Measurements from ENCODE around the gene SEMA3F.

The SEMA3F gene

DNA sequence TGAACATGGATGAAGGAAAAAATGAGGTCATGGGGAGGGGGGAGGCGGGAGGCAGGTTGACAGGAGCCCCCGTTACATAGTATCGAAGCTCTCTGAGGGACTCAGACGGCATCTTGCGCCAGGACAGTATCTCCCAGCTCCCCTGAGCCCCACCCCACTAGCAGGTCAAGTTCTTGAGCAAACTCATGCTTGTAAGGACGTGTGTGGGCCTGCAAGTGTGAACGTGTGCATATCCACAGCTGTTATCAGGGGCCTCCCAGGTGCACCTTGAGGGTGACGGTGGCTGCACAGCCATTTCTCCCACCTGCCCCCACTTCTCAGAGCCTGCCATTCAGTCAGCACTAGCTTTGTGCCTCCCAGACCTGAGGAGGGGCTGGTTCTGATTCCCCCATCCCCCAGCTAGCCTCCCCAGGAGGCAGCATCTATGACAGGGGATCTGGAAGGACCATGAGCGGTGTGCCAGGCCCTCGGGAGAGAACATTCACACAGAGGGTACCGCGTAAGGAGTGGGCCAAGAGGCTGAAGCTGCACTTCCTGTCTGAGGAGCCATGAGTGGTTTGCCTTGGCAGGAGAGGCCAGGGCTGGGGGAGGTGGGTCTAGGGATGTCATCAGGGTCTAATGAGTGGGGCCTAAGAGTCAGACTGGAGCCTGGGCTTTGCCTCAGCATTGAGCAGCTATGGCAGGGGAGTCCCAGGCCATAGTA is 2.9 kb downstream of the SEMA3F start:
- DNase-seq, result no peak

DNA sequence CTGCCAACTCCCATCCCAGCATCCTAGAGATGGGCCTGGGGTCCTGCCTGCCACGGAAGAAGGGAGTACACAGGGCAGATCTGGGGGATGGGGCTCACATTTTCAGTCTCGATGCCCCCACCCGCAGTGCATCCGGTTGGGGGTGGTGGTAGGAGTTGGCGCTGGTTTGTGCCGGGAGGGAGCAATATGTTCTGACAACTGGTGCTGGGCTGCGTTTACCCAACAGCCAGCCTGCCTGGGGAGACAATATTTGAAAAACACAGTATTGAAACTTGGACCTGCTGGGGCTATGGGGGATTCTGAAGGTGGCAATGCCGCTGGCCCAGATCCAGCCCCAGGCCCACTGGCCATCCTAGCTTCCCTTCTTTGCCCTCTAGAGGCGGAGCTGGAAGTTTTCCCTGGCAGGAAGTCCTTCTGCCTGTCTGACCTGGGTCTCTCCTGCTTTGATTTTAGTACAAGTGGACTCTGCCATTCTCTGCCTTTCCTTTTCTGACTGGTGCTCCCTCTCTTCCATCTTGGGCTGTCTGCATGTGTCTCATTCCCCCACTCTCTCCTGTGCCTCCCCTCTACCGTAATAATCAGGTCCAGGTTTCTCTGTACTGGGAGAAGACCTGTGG is 3.5 kb downstream of the SEMA3F start:
- DNase-seq, result no peak

DNA sequence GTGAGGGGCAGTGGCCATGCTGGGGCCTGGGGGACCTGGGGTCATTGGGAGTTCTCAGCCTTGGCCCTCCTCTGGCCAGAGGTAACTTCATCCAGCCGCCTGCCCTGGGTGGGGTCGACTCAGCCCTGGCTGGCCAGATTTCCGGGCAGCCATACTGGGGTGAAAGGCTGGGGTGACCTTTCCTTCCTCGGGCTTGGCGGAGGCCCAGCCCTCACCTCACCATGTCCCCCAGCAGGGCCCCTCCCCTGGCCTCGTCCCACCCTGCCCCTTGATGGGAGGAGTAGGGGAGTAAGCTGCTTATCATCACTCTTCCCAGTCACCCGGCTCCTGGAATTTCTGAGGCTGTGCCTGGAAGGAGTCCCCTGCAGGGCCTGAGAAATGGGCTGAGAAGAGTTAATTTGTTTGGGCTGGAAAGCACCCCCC is 5.4 kb downstream of the SEMA3F start:
- DNase-seq, result no peak

DNA sequence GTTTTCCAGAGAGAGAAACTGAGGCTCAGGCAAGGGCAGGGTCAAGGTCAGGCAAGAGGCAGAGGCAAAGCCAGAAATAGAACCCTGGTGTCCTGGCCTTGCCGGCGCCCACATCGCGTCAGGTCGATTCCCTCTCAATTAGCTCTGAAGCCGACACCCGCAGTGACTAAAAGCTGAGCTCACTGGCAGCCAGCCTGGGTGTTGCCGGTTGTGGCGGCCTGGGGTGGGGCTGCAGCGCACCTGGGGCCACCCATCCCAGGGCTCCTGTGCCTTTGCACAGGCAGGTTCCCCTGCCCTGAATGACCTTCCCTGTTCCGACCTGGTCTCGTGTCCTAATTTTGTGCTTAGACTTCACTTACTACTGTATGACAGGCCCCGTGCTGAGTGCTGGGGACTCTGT is 6.2 kb downstream of the SEMA3F start:
- DNase-seq, result no peak

DNA sequence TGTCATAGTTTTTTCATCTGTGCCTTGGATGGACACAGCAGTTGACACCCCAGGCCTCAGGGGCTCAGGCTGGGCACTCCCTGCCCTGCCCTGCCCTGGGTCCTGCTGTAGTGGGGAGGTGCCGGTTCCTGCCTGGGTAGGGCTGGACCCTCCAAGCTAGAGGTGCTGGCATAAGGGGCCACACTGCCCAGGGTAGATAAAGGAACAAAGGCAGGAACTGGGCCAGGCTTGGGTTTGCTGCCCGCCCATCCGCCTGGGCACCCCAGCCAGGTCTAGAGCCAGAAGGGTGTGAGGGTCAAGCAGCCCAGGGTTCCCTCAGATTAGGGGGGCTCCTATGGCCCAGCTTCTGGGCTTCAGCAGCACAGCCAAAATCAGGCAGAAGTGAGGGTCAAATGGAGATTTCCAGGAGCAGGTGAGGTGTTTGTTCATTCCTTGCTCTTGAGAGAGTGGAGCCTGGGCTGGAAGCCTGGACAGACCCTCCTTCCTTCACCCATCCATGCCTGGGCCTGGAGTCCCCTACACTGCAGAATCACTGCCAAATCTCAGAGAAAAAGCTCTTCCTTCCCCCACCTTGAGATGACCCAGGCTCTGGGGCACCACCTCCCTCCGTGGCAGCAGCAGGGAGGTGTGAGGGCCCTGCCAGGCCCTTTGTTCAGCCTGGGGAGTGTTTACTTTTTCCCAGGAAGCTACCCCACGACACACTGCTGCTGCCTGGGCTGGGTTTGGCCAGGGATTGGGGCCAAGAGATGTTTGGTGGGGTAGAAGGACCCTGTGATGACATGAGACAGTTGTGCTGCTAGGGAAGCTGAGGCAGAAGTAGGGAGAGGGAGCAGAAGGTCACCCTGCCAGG is 7.1 kb downstream of the SEMA3F start:
- no peak for DNase-seq

DNA sequence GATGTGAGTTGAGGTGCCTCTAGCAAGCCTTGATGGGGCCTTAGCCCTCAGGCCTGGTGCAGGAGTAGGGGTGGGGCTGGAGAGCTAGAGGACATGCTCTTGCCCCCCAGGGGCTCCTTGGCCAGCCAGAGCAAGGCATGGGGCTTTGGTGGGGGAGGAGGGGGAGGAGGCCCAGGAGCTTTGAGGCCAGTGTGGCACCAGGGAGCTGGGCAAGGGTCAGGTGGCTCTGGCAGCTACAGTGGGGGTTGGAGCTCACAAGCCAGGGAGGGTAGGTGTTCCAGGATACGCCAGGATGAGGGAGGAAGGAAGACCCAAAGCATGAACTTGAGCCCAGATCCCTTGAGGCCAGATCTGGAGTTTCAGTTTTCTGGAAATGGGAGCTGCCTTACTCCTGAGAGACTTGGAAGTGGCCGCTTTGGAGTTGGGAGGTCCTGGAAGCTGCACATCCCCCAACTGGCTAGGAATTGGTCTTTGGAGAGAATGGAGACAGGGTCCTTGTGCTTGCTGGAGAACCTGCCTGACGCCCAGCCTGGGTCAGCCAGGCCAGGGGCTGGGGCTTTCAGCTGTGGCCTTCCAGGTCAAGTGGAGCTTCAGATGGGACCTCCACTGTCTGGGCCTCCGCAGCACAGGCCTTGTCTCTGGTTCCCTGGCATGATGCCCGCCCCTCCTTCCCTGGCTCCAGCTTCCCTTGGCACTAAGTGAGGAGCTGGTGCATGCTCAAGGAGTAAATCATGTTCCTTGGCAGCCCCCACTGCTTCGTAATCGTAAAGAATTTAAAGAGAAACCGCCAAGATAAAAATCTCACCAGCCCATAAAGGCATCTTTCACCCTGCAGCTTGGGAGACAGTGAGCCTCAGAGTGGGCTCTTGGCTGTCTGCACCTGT is 8.7 kb downstream of the SEMA3F start:
- DNase-seq, result no peak

DNA sequence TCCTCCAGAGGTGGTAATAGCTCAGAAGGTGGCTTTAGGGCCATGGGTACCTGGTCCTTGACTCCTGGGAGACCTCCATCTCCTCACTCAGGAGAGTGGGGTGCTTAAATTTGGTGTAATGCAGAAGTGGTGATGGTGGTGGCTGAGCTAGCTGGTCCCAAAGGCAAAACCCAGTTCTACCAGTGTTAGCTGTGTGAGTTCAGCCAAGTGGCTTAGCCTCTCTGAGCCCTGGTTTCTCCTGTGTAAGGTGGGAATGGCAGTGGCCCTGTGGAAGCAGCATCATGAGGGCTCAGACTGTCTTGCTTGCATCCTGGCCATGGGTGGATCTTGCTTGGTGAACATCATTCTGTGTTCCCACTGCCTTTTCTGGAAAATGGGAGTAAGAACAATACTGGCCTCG is 9.4 kb downstream of the SEMA3F start:
- DNase-seq, result no peak

DNA sequence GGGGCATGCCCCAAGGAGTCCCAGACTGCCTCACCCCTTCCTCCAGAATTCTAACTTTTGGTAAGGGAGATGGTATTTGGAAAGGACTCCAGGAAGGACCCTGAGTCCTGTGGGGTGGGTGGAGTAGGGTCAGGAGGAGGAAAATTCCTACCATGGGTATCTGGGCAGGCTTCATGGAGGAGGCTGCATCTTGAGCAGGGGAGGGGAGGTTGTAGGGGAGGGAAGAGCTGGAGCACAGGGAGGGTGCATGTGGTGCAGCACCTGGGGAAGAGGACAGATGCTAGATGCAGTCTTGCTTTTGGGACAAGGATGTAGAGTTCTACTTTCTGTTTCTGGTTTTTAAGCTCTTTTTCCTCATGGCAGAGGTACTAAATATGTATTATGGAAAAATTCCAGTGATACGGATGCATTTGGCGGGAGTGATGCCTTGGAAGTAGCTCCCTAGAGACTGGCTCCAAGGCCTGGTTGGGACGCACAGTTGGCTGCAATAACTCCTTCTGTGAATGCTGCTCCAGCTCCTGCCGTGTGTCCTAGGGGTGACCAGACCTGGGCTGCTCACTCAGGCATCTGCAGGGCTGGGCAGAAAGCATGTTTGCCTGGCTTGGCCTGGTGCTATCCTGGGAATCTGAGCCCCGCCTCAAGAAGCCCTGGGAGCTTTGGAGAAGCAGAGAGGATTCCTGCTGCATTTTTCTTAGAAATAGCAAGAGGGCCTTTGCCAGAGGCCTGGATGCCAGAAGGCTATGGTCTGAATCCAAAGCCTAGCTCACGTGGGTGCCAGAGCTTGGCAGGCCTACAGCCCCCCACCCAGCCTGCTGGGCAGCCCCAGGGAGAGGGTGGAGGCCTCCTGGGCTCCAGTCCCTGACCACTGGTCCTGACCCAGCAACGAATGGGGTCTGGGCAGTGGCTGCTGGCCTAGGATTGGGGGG is 10.1 kb downstream of the SEMA3F start:
- no peak for DNase-seq

DNA sequence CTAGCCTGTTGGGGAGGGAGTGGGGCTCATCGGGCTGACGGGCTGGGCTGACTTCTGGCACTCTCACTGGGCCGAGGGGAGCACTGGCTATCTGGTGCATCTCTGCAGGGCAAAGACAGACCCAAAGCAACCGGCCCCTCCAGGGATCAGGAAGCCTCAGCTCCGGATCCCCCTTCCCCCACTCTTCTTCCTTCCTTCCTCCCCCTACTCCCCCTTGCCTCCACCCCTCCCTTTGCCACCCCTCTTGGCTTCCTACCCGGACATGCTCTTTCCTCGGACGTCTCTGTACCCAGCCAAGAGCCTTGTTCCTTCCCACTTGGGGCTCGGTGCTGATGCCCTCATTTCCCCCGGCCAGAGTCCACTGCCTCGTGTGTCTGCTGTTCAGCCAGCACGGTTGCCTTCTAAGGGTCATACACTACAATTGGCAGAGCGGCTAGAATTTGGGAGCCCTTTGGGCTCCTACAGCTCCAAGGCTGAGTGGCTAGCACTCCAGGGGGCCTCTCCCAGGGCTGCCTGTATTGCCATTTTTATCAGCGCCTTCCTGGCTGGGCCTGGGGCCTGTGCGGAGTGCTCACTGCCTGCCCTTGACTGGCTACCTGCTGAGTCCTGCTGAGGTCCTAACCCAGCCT is 10.9 kb downstream of the SEMA3F start:
- DNase-seq, result no peak

DNA sequence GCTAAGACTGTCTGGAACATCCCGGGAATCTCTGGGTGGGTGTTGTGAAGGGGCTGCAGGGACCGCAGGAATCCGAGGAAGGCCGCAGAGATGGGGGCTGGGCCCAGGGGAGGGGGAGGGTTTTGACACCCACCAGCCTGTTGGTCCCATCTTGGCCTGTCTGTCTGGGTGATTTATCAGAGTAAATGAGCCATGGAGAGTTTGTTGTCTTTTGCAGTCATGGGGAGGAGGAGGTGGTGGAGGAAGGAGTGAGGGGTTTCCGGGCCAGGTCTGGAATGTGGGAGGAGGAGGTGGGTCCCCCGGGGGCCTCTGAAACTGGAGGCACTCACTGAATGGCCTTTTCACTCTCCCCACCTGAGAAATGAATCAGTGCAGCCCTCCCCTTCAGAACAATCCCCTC is 11.5 kb downstream of the SEMA3F start:
- no peak for DNase-seq

DNA sequence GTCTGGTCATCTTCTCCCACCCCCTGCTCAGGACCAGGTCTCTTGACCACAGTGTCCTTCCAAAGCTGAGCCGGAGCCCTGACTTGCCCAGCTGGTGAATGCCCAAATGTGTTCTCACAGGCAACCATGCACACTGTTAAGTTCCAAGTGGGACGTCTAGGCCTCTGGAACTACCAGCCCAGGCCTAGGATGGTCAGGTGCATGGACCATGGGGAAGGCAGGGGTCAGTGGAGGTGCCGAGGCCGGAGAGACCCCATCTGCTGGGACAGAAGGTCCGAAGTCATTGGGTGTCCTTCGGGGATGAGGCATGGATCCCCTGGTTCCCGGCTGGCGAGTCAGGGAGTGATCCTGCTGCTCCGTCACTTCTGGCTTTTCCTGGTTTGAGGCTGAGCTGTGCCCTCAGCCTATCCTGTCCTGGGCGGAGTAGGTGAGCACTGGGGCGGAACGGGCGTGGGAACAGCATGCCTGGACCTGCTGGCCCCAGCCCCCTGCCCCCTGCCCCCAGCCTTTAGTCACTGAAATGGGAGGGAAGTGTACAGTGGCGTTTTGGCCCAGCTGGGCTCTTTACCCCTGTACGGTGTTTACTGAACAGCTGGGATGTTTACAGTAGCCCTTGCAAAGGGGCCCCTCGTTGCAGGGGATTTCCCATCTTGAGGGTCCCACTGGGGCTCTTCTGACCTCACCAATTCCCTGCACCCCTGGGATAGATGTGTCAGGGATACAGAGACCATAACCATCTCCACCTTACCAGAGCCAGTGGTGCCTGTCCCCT is 12.1 kb downstream of the SEMA3F start:
- no peak for DNase-seq

DNA sequence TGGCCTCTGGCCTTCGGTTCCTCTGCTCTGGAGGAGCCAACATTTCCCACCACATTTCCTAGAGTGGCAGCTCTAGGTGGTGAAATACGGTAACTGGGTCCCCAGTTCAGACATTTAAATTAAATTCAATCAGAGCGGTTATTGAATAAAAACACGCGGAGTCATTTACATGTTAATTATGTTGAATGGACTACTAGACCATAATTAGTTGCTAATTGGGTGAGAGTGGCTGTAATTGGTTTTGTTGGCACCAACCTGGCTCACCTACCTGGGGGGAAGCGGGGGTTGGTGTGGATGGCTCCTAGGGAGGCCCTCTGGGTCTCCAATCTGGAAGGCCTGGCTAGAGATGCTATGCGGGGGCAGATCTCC is 12.7 kb downstream of the SEMA3F start:
- DNase-seq, result no peak

DNA sequence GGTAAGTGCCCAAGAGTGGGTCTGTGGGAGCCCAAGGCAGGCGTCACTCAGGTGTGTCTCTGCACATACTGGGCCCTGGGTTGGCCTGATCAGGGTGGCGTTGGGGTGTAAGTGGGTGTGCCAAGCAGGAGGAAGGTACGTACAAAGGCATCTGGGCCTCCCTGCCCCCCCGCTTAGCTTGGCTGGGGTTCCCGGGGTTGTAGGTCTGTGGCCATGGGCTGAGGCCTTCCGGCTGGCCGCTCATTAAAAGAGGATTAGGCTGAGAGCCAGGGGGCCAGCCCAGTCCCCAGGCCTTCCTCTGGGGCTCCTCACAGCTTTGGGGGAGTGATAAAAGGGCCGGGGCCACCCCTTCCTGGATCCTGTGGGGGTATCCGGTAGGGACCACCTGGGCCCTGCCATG is 13.3 kb downstream of the SEMA3F start:
- no peak for DNase-seq

DNA sequence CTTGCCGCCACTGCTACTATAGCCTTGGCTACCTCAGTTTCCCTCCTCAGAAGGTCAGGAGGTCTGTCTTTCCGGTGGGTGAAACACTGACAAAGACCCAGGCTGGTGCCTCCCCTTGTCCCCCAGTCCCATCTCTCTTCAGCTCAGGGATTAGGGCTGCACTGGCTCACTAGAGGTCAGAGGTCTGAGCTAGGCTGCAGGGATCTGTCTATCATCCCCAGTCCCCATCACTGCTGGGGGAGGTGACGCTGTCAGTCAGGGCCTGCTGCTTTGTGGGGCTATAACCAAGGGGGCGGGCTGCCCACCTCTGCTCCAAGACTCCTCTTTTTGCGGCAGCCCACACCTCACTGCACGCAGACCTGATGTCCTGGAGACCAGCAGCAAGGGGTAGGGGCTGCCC is 13.7 kb downstream of the SEMA3F start:
- DNase-seq, result no peak

DNA sequence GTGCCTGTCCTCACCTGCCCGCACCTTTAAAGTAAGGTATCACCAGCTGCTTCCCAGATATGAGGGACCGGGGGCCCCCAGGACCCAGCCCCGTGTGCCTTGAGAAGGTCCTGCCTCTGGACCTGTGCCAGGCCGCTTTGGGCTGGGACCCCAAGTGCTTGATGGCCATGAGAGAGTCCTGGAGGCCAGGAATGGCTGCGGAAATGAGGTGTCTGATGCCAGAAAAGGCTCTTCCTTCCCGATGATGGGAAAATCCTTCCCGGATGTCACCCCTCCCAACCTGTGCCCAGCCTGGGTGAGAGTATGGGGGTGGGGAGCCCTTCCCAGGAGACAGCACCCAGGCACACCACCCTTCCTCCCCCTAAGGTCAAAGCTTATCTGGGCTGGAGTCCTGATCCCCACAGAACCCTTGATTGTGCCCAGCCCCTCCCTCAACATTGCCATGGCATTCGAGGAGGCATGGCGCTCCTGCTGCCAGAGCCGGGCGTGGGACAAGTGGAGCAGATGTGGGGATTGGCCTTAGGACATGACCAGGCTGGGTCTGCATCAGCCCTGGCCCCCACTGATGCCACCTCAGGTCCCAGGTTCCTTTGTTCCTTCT is 14.2 kb downstream of the SEMA3F start:
- no peak for DNase-seq

DNA sequence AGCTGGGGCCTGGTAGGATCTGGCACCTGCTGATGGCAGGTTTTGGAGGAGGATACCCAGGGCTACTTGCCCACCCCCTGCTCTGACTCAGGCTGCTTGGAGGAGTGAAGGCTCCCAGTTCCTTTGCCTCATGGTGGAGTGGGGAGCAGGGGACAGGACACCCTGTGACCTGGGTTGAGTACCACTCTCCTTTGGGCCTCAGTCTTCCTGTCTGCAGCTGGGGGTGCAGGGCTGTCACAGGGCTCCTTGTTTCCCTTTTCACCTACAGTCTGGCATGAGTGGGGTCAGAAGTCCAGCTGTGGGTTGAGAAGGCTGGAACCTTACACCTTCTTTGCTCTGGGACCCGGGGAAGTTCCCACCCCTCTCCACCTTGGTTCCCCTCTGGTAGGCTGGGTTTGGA is 14.7 kb downstream of the SEMA3F start:
- DNase-seq, result no peak

DNA sequence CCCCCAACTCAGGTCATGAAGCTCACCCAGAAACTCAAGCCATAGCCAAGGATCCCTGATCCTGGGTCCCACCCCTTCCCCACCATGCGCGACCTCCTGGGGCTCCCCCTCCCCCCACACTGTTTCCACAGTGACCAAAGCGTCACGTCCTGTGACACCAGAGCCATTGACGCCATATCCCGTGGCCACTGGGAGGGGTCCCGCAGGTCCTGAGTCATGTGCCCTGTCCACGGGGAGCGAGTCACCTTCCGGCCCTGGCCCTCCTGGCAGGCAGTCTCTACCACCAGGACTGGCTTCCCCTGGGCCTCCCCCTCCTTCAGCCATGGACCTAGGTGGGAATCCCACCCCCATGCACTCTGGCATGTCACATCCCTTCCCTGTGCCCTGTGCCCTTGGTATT is 15.6 kb downstream of the SEMA3F start:
- no peak for DNase-seq

DNA sequence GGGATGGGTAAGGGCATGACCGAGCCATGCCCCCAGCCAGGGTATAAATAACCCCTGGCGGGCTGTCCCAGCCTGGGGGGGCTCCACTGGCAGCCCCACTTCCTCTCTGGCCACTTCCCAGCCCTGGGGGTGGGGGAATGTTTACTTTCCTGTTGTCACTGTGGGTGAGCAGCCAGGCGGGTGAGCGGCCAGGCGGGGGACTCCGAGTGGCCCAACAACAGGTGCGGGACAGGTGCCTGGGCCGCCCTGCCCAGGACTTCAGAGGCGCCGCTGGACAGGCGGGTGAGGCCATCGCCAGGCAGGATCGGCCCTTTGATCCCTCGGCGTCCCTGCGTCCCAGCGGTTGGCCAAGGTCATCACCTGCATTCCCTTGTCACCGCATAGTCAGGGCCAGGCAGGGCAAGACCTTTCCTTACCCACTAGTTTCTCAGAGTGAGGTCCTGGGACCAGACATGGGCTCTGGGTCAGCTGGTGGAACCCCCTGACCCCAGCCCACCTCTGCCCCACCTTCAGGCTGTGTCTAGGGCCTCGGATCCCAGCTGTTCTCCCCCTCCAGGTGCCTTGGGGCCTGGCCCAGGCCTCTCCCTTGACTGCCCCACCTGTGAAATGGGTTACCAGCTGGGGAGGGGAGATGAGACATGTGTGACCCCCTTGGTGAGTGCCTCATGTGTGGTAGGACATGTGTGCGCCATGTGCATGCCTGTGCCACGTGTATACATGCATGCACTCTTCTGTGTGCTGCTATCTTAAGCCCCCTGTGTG is 16.6 kb downstream of the SEMA3F start:
- no peak for DNase-seq

DNA sequence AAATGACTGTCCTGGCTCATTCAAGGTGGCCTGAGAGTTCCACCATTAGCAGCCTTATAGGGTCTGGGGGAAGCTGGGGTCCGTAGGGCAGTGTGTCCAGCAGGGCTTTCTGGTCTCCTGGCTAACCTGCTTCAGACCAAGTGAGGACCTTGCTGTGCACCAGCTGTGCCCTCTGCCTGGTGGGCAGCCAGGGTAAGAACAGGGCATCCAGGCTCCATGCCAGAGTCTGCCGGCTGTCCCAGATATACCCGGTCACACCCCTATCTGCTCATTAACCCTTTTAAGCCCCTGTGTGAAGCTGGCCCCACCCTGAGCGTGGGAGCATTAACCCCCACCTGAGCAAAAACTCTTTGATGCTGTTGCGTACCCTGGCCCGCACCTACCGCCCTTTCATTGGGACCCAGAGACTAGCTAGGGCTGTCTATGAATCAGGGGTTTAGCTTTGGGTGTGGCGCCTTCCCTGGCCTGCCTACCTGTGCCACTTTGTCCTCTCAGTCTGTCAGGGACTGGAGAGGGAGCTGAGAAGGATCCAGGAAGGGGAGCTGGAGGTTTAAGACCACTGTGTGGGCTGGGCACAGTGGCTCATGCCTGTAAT is 17.6 kb downstream of the SEMA3F start:
- DNase-seq, result no peak

Data from NCI-H2081 treated with DMSO at 0.1 percent for 48 hours (cell line).